Breast epithelium (tissue), 4 donors: ENCODE data around the gene RGS16. TPM values are rescaled to one million over a fixed set of nuclear protein-coding genes. Genes with fewer than 3 reads are reported as not detected.
A peak's percentile ranks its signal among the peaks of the same experiment; 100 is the strongest.

Source experiments
- DNase-seq, 2 donors: peaks; one replicate each; pipeline ENCODE4 v3.0.0-alpha.2; 2019; ENCODE audit warnings: low spot score in 2 of 2
- H3K27ac ChIP-seq, 2 donors: fragments of 200-600 bp; sonication (generic) in 1 of 2; one replicate each; pipeline ENCODE4 v1.5.1; 2016 to 2019; ENCODE audit warnings: mild to moderate bottlenecking in 1 of 2
- H3K27me3 ChIP-seq, 2 donors: fragments of 200-600 bp; sonication (generic) in 1 of 2; one replicate each; pipeline versions ENCODE4 v1.5.1 to v1.6.0; 2017 to 2019; ENCODE audit warnings: control low read depth in 1 of 2, mild to moderate bottlenecking in 1 of 2
- H3K36me3 ChIP-seq: fragments of 200-600 bp; one replicate; pipeline ENCODE4 v1.5.1; 2019
- H3K4me1 ChIP-seq, 2 donors: fragments of 200-600 bp; sonication (generic); one replicate each; pipeline ENCODE4 v1.5.1; 2016 to 2019; ENCODE audit warnings: control low read depth in 1 of 2
- H3K4me3 ChIP-seq, 3 donors: fragments of 200-600 bp; sonication (generic); 1 replicate in 2 of 3; 2 replicates in 1 of 3; pipeline ENCODE4 v1.5.1; 2016 to 2019; ENCODE audit warnings: mild to moderate bottlenecking in 3 of 3, moderate library complexity in 2 of 3
- H3K9me3 ChIP-seq, 2 donors: fragments of 200-600 bp; sonication (generic) in 1 of 2; one replicate each; pipeline ENCODE4 v1.5.1; 2016 to 2019; ENCODE audit warnings: control low read depth in 1 of 2
- POLR2A ChIP-seq: fragments of 450-650 bp; IDR thresholded peaks from one replicate; pipeline ENCODE4 v1.6.1; 2016; ENCODE audit warnings: antibody characterized with exemption, mild to moderate bottlenecking, moderate library complexity
- POLR2AphosphoS5 ChIP-seq, 3 donors: sonication (generic); formaldehyde crosslinking; IDR thresholded peaks; one replicate each; pipeline ENCODE4 v1.6.1; 2017; ENCODE audit warnings: antibody characterized with exemption in 3 of 3
- intact Hi-C: fragments of 100-400 bp; cut with DNase I; formaldehyde crosslinking; loops from one replicate; pipeline ENCODE4 v1.15.1; 2023; ENCODE audit warnings: low total_unique reads
- total RNA-seq, 3 donors: library from RNA; depleted of rRNA; stranded (reverse); fragments of >200 nt; gene quantifications; one replicate each; pipeline ENCODE4 v1.1.0, GENCODE V29; 2016
- TF ChIP-seq, protein P1 (sequence below), 3 donors: fragments of 450-650 bp; IDR thresholded peaks; one replicate each; pipeline ENCODE4 v1.5.1; 2016 to 2017; ENCODE audit warnings: antibody characterized with exemption in 3 of 3, mild to moderate bottlenecking in 3 of 3, moderate library complexity in 3 of 3

Gene RGS16
- total RNA-seq, 3 donors from 2014 or later: 1.3 to 6.3 (median 2.3) TPM

- Histone ChIP-seq H3K27ac (peak overlapping the region in 1 of 2 donors; percentile 4), H3K27me3 (no peaks in the 10 kb centered on the region), H3K4me3 (no peak overlapping the region), H3K9me3 (no peaks in the 10 kb centered on the region), H3K36me3 (no peaks in the 10 kb centered on the region), H3K4me1 (no peaks in the 10 kb centered on the region)
- intact Hi-C loops: loop anchor here (10.0 kb wide), 1 partner anchor 511 kb away; no protein-coding TSS in a partner anchor
- TF ChIP-seq, protein P1, sequence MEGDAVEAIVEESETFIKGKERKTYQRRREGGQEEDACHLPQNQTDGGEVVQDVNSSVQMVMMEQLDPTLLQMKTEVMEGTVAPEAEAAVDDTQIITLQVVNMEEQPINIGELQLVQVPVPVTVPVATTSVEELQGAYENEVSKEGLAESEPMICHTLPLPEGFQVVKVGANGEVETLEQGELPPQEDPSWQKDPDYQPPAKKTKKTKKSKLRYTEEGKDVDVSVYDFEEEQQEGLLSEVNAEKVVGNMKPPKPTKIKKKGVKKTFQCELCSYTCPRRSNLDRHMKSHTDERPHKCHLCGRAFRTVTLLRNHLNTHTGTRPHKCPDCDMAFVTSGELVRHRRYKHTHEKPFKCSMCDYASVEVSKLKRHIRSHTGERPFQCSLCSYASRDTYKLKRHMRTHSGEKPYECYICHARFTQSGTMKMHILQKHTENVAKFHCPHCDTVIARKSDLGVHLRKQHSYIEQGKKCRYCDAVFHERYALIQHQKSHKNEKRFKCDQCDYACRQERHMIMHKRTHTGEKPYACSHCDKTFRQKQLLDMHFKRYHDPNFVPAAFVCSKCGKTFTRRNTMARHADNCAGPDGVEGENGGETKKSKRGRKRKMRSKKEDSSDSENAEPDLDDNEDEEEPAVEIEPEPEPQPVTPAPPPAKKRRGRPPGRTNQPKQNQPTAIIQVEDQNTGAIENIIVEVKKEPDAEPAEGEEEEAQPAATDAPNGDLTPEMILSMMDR (IDR thresholded peaks at IDR 0.05): peak; percentile 56 to 68 (median 68)
- no peak for TF ChIP-seq POLR2AphosphoS5 (IDR thresholded peaks at IDR 0.05)
- TF ChIP-seq POLR2A: no peak
- peak; percentile 41 to 67 for DNase-seq
Measured at GRCh38 chr1:182595641-182596240, 8.4 kb downstream of the RGS16 start.

DNA sequence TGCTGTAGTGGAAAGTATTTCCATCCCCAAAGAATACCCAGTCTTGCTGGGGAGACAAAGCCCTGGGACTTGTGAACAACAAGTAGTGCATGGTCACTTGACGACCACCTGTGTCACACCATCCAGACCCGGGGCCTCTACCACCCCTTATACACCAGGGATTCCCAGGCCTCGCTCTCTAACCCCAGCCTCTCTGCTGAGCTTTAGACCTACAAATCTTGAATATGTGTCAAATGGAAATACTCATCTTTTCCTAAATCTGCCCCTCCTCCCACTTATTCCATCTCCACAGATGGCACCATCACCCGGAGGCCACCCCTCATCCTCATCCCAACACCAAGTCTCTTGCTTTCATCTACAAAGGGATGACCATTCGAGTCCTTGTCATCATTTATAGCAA, 14.3 kb downstream of the RGS16 start:
- no peak for TF ChIP-seq POLR2A
- TF ChIP-seq, protein P1 (IDR thresholded peaks at IDR 0.05): no peak
- no peak for TF ChIP-seq POLR2AphosphoS5 (IDR thresholded peaks at IDR 0.05)
- no peaks in the 10 kb centered on the region for H3K27me3 ChIP-seq
- no peaks in the 10 kb centered on the region for H3K9me3 ChIP-seq
- intact Hi-C loops: loop anchor here (10.0 kb wide), 1 partner anchor 505 kb away; no protein-coding TSS in a partner anchor
- peaks cover 0 to 6% of the 10 kb centered on the region in 2 donors for H3K4me1 ChIP-seq
- H3K27ac ChIP-seq: peak overlapping the region; percentile 93 to 96
- DNase-seq: no peak
- H3K36me3 ChIP-seq: no peaks in the 10 kb centered on the region
- no peak overlapping the region for H3K4me3 ChIP-seq

DNA sequence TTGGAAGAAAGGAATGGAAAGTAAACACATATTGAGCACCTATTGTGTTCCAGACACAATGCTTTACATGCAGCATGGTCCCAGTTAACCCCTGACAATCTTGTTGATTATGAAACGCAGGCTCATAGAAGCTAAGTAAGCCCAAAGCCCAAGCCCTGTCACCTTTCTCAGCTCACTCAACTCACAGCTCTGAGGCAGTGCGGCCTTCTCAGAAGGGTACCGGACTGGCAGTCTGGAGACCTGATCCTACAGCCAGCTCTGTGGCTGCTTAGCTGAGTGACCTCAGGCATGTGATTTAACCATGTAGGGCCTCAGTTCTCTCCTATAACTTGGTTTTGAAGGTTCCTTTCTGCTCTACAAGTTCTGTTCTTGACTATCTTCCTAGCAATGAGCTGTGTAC, 14.7 kb downstream of the RGS16 start:
- H3K36me3 ChIP-seq: no peaks in the 10 kb centered on the region
- H3K27ac ChIP-seq: peak overlapping the region; percentile 93 to 96
- no peaks in the 10 kb centered on the region for H3K27me3 ChIP-seq
- intact Hi-C loops: no loop called here
- H3K4me3 ChIP-seq: peak overlapping the region in 2 of 3 donors; percentile 67 to 72
- TF ChIP-seq POLR2AphosphoS5 (IDR thresholded peaks at IDR 0.05) (no peak), POLR2A (no peak)
- TF ChIP-seq, protein P1 (IDR thresholded peaks at IDR 0.05): no peak
- no peaks in the 10 kb centered on the region for H3K9me3 ChIP-seq
- H3K4me1 ChIP-seq: peaks cover 0 to 6% of the 10 kb centered on the region in 2 donors
- DNase-seq: no peak

GRCh38 chr1:182588500-182589396, 15.4 kb downstream of the RGS16 start, which contains the start of gene RNASEL:
RNASEL (minus strand) TSS chr1:182589256; CDS start chr1:182586806, 2,450 bp downstream.
- peak within 1 kb of the TSS; percentile 93 to 96 for H3K27ac ChIP-seq
- TF ChIP-seq, protein P1 (IDR thresholded peaks at IDR 0.05): no peak
- TF ChIP-seq POLR2A (peak; percentile 65), POLR2AphosphoS5 (IDR thresholded peaks at IDR 0.05) (peak; percentile 52 to 89 (median 77))
- DNase-seq: peak; percentile 69 to 78
- peak within 1 kb of the TSS; percentile 60 to 72 (median 67) for H3K4me3 ChIP-seq
- H3K36me3 ChIP-seq: no peaks in the 10 kb centered on the region
- H3K4me1 ChIP-seq: peaks cover 0 to 6% of the 10 kb centered on the region in 2 donors
- no peaks in the 10 kb centered on the region for H3K9me3 ChIP-seq
- intact Hi-C loops: no loop called here
- no peaks in the 10 kb centered on the region for H3K27me3 ChIP-seq
